Measurements from ENCODE around the gene ZNF552. TPM values are rescaled to one million over a fixed set of nuclear protein-coding genes. Genes with fewer than 3 reads are reported as not detected.

ZNF552 gene
- total and polyA plus RNA-seq, 2 of the 13 experiments (the other 11 are each of a cell fraction or from before 2014, with no cell fraction given) = 8.1 to 16.6 TPM

DNA sequence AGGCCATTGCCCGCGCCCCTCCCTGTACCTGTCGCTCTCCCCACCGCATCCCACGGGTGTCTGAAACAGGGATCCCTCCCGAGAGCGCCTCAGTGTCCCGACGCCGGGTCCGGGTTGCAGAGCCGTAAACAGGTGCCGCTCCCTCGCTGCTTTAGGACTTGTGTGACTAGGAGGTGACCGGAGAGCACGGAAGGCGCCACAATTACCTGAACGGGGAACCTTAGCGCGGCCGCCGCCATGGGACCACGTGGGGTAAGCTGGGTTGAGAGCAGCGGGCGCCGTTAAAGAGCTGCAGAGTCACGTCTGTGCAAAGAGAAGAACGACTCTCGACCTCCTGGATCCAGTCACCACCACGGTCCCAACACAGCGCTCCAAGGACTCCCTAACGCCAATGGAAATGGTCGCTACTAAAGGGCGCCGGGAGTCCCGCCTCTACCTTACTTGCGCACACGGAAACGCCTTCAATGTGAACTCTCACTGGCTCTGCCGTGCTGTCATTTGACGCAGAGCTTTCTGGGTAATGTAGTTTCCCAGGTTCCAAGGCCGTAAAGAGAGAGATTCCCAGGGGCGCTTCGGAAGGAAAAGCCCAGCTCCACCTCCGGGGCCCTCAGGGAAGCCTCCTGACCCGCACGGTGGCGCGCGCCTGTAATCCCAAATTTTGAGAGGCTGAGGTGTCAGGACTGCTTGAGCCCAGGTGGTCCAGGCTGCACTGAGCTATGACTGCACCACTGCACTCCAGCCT lies at the start of gene ZNF552 (continued):
- 0 out of 2 replicates have a peak, but pooled peaks have one; percentile 11 for TF ChIP-seq RAD21 (CRISPR knock-in tag; IDR thresholded peaks at IDR 0.05)
- TF ChIP-seq CREB1 (IDR thresholded peaks at IDR 0.05) = peak; percentile 90
- peak; percentile 96 for TF ChIP-seq CREB1 (CRISPR knock-in tag; IDR thresholded peaks at IDR 0.05)
- no peak for TF ChIP-seq SRSF1 (optimal IDR thresholded peaks at IDR 0.05; ENCODE audit: low read depth, low read length)
- 0 out of 2 replicates have a peak, but pooled peaks have one; percentile 40 for TF ChIP-seq ZSCAN20 (CRISPR knock-in tag; IDR thresholded peaks at IDR 0.05; ENCODE audit: borderline replicate concordance)
- no peak for TF ChIP-seq ZNF558 (CRISPR knock-in tag; IDR thresholded peaks at IDR 0.05; ENCODE audit: borderline replicate concordance)
- TF ChIP-seq ZNF768 (CRISPR knock-in tag; IDR thresholded peaks at IDR 0.05) = peak; percentile 24; the same call in 1 of the 2 replicates
- TF ChIP-seq, protein P1, sequence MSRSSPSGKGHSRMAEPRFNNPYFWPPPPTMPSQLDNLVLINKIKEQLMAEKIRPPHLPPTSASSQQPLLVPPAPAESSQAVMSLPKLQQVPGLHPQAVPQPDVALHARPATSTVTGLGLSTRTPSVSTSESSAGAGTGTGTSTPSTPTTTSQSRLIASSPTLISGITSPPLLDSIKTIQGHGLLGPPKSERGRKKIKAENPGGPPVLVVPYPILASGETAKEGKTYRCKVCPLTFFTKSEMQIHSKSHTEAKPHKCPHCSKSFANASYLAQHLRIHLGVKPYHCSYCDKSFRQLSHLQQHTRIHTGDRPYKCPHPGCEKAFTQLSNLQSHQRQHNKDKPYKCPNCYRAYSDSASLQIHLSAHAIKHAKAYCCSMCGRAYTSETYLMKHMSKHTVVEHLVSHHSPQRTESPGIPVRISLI (CRISPR knock-in tag; IDR thresholded peaks at IDR 0.05; ENCODE audit: borderline replicate concordance) = no peak
- TF ChIP-seq, protein P2, sequence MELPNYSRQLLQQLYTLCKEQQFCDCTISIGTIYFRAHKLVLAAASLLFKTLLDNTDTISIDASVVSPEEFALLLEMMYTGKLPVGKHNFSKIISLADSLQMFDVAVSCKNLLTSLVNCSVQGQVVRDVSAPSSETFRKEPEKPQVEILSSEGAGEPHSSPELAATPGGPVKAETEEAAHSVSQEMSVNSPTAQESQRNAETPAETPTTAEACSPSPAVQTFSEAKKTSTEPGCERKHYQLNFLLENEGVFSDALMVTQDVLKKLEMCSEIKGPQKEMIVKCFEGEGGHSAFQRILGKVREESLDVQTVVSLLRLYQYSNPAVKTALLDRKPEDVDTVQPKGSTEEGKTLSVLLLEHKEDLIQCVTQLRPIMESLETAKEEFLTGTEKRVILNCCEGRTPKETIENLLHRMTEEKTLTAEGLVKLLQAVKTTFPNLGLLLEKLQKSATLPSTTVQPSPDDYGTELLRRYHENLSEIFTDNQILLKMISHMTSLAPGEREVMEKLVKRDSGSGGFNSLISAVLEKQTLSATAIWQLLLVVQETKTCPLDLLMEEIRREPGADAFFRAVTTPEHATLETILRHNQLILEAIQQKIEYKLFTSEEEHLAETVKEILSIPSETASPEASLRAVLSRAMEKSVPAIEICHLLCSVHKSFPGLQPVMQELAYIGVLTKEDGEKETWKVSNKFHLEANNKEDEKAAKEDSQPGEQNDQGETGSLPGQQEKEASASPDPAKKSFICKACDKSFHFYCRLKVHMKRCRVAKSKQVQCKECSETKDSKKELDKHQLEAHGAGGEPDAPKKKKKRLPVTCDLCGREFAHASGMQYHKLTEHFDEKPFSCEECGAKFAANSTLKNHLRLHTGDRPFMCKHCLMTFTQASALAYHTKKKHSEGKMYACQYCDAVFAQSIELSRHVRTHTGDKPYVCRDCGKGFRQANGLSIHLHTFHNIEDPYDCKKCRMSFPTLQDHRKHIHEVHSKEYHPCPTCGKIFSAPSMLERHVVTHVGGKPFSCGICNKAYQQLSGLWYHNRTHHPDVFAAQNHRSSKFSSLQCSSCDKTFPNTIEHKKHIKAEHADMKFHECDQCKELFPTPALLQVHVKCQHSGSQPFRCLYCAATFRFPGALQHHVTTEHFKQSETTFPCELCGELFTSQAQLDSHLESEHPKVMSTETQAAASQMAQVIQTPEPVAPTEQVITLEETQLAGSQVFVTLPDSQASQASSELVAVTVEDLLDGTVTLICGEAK (IDR thresholded peaks at IDR 0.05) = no peak
- TF ChIP-seq, protein P2 (CRISPR knock-in tag; IDR thresholded peaks at IDR 0.05) = peak; percentile 63; the same call in 1 of the 2 replicates
- TF ChIP-seq ZNF75D (CRISPR knock-in tag; IDR thresholded peaks at IDR 0.05; ENCODE audit: borderline replicate concordance) = no peak
- TF ChIP-seq, protein P3, sequence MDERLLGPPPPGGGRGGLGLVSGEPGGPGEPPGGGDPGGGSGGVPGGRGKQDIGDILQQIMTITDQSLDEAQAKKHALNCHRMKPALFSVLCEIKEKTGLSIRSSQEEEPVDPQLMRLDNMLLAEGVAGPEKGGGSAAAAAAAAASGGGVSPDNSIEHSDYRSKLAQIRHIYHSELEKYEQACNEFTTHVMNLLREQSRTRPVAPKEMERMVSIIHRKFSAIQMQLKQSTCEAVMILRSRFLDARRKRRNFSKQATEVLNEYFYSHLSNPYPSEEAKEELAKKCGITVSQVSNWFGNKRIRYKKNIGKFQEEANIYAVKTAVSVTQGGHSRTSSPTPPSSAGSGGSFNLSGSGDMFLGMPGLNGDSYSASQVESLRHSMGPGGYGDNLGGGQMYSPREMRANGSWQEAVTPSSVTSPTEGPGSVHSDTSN (CRISPR knock-in tag; IDR thresholded peaks at IDR 0.05) = peak; percentile 91
- TF ChIP-seq FOXK2 (IDR thresholded peaks at IDR 0.05) = 0 out of 2 replicates have a peak, but pooled peaks have one; percentile 16
- TF ChIP-seq HES4 (CRISPR knock-in tag; IDR thresholded peaks at IDR 0.05; ENCODE audit: borderline replicate concordance) = 0 out of 2 replicates have a peak, but pooled peaks have one; percentile 46
- TF ChIP-seq FLYWCH1 (CRISPR knock-in tag; IDR thresholded peaks at IDR 0.05) = no peak
- TF ChIP-seq ZSCAN9 (CRISPR knock-in tag; IDR thresholded peaks at IDR 0.05; ENCODE audit: borderline replicate concordance) = no peak
- TF ChIP-seq ZNF724P (CRISPR knock-in tag; IDR thresholded peaks at IDR 0.05; ENCODE audit: borderline replicate concordance) = no peak
- TF ChIP-seq, protein P4, sequence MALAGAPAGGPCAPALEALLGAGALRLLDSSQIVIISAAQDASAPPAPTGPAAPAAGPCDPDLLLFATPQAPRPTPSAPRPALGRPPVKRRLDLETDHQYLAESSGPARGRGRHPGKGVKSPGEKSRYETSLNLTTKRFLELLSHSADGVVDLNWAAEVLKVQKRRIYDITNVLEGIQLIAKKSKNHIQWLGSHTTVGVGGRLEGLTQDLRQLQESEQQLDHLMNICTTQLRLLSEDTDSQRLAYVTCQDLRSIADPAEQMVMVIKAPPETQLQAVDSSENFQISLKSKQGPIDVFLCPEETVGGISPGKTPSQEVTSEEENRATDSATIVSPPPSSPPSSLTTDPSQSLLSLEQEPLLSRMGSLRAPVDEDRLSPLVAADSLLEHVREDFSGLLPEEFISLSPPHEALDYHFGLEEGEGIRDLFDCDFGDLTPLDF (CRISPR knock-in tag; IDR thresholded peaks at IDR 0.05) = no peak
